GM18870 (cell line): Measurements from ENCODE around the gene PRR5L.
"Not testable (repeated sequence)": the region's sequence is repeated elsewhere in the genome, so short reads cannot be mapped to it uniquely, and the experiment has no call there.

Experiments used
- ATAC-seq: cut with Tn5 transposase; IDR thresholded peaks from one replicate; pipeline ENCODE4 v1.9.1; 2021; ENCODE audit warnings: moderate library complexity; ENCODE audit not compliant: unreplicated experiment

Gene PRR5L

GRCh38 chr11:36488096-36488495 is 192.0 kb downstream of the PRR5L start:
- no peak for ATAC-seq

- ATAC-seq = no peak
Observed at GRCh38 chr11:36490026-36490806, 194.1 kb downstream of the PRR5L start.

GRCh38 chr11:36492724-36493304 is 196.7 kb downstream of the PRR5L start:
- no peak for ATAC-seq

- ATAC-seq = no peak
Observed at GRCh38 chr11:36493332-36493731, 197.2 kb downstream of the PRR5L start.

- no peak for ATAC-seq
Observed at GRCh38 chr11:36498721-36499120, 202.6 kb downstream of the PRR5L start.

- ATAC-seq = no peak
Observed at GRCh38 chr11:36499315-36499714, 203.2 kb downstream of the PRR5L start.

- peak; percentile 96 for ATAC-seq
Observed at GRCh38 chr11:36500315-36500721, 204.2 kb downstream of the PRR5L start.

- ATAC-seq = no peak
Observed at GRCh38 chr11:36501236-36501635, 205.1 kb downstream of the PRR5L start.

GRCh38 chr11:36507824-36508489 is 211.9 kb downstream of the PRR5L start:
- ATAC-seq = no peak

GRCh38 chr11:36508743-36509142 is 212.7 kb downstream of the PRR5L start:
- peak; percentile 2 for ATAC-seq

- peak; percentile 7 for ATAC-seq
Observed at GRCh38 chr11:36509201-36509639, 213.1 kb downstream of the PRR5L start.

- peak; percentile 87 for ATAC-seq
Observed at GRCh38 chr11:36509694-36510593, 213.9 kb downstream of the PRR5L start, which contains the start of gene TRAF6. TRAF6 (minus strand) TSS chr11:36510272; CDS start chr11:36501515, 8,757 bp downstream.

- ATAC-seq = no peak
Observed at GRCh38 chr11:36510594-36510942, 214.5 kb downstream of the PRR5L start.

GRCh38 chr11:36511062-36511461 is 215.0 kb downstream of the PRR5L start:
- not testable (repeated sequence) for ATAC-seq

- no peak for ATAC-seq
Observed at GRCh38 chr11:36512016-36512415, 215.9 kb downstream of the PRR5L start.

- no peak for ATAC-seq
Observed at GRCh38 chr11:36513965-36514364, 217.9 kb downstream of the PRR5L start.
